Measurements from ENCODE around the gene TEX101. TPM values are rescaled to one million over a fixed set of nuclear protein-coding genes. Genes with fewer than 3 reads are reported as not detected.

TEX101 gene
- total and polyA plus RNA-seq, 2 experiments from 2014 or later, result not detected

GRCh38 chr19:43455321-43456113, 40.8 kb downstream of the TEX101 start:
- Histone ChIP-seq H3K4me1 (ENCODE audit: low read depth) (no peaks in the 10 kb centered on the region), H3K36me3 (no peaks in the 10 kb centered on the region), H3K9me3 (ENCODE audit: low read depth) (no peaks in the 10 kb centered on the region), H3K27ac (no peak overlapping the region), H3K27me3 (no peaks in the 10 kb centered on the region), H3K4me3 (no peak overlapping the region)
- no peak for DNase-seq (ENCODE audit: low read depth in 1 of 2, low spot score in 1 of 2)
- TF ChIP-seq CTCF (IDR thresholded peaks at IDR 0.05; ENCODE audit: low read depth, low read length), result no peak

GRCh38 chr19:43457809-43458208, 43.1 kb downstream of the TEX101 start:
- no peak overlapping the region for H3K27ac ChIP-seq
- no peaks in the 10 kb centered on the region for H3K9me3 ChIP-seq (ENCODE audit: low read depth)
- no peak overlapping the region for H3K4me3 ChIP-seq
- H3K36me3 ChIP-seq, result no peaks in the 10 kb centered on the region
- no peaks in the 10 kb centered on the region for H3K4me1 ChIP-seq (ENCODE audit: low read depth)
- no peak for TF ChIP-seq CTCF (IDR thresholded peaks at IDR 0.05; ENCODE audit: low read depth, low read length)
- no peaks in the 10 kb centered on the region for H3K27me3 ChIP-seq
- DNase-seq (ENCODE audit: low read depth in 1 of 2, low spot score in 1 of 2), result no peak

- no peaks in the 10 kb centered on the region for H3K36me3 ChIP-seq
- H3K4me3 ChIP-seq, result no peak overlapping the region
- no peaks in the 10 kb centered on the region for H3K4me1 ChIP-seq (ENCODE audit: low read depth)
- H3K27me3 ChIP-seq, result peaks cover 4% of the 10 kb centered on the region
- H3K27ac ChIP-seq, result no peak overlapping the region
- no peak for TF ChIP-seq CTCF (IDR thresholded peaks at IDR 0.05; ENCODE audit: low read depth, low read length)
- H3K9me3 ChIP-seq (ENCODE audit: low read depth), result no peaks in the 10 kb centered on the region
- no peak for DNase-seq (ENCODE audit: low read depth in 1 of 2, low spot score in 1 of 2)
Observed at GRCh38 chr19:43460362-43461016, 45.8 kb downstream of the TEX101 start.

GRCh38 chr19:43461303-43461702, 46.6 kb downstream of the TEX101 start:
- Histone ChIP-seq H3K27ac (no peak overlapping the region), H3K27me3 (peaks cover 12% of the 10 kb centered on the region), H3K4me3 (no peak overlapping the region), H3K36me3 (no peaks in the 10 kb centered on the region), H3K9me3 (ENCODE audit: low read depth) (no peaks in the 10 kb centered on the region), H3K4me1 (ENCODE audit: low read depth) (no peaks in the 10 kb centered on the region)
- no peak for TF ChIP-seq CTCF (IDR thresholded peaks at IDR 0.05; ENCODE audit: low read depth, low read length)
- no peak for DNase-seq (ENCODE audit: low read depth in 1 of 2, low spot score in 1 of 2)

- no peak for TF ChIP-seq CTCF (IDR thresholded peaks at IDR 0.05; ENCODE audit: low read depth, low read length)
- Histone ChIP-seq H3K9me3 (ENCODE audit: low read depth) (no peaks in the 10 kb centered on the region), H3K36me3 (no peaks in the 10 kb centered on the region), H3K4me3 (no peak overlapping the region), H3K27me3 (peaks cover 12% of the 10 kb centered on the region), H3K4me1 (ENCODE audit: low read depth) (no peaks in the 10 kb centered on the region), H3K27ac (no peak overlapping the region)
- no peak for DNase-seq (ENCODE audit: low read depth in 1 of 2, low spot score in 1 of 2)
Observed at GRCh38 chr19:43462383-43462782, 47.7 kb downstream of the TEX101 start.
